ENCODE data around the gene CABLES1.

CABLES1 gene

GRCh38 chr18:23196119-23197007, 61.1 kb downstream of the CABLES1 start:
- DNase-seq: no peak

- no peak for DNase-seq
These were observed 63.0 kb downstream of the CABLES1 start for GRCh38 chr18:23198217-23198845.

- no peak for DNase-seq
These were observed 65.5 kb downstream of the CABLES1 start for GRCh38 chr18:23200756-23201155.

GRCh38 chr18:23201741-23202140, 66.5 kb downstream of the CABLES1 start:
- DNase-seq: no peak

- DNase-seq: no peak
These were observed 68.7 kb downstream of the CABLES1 start for GRCh38 chr18:23203891-23204432.

- no peak for DNase-seq
These were observed 69.4 kb downstream of the CABLES1 start for GRCh38 chr18:23204589-23205235.

GRCh38 chr18:23205980-23206379, 70.7 kb downstream of the CABLES1 start:
- no peak for DNase-seq

GRCh38 chr18:23207191-23207955, 72.1 kb downstream of the CABLES1 start:
- peak in 1 of 2 experiments; percentile 3 for DNase-seq

DNA sequence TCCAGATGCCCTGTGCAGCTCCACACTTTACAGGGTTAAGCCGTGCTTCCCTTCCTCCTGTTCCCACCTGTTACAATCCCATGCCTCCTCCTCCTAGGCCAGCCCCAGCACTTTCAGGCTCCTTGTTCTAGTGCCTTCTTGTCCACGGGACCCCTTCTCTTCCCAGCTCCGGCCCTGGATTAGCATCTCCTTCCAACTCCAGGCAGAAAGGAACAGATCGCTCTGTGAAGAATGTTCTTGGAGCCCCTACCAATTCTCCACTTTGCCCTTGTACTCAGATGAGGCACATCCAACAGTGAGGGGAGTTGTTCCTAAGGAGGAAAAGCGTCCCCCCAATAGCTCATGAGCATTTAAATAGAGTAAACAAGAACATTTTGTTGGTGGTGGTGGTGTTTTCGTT, 72.7 kb downstream of the CABLES1 start:
- no peak for DNase-seq

DNA sequence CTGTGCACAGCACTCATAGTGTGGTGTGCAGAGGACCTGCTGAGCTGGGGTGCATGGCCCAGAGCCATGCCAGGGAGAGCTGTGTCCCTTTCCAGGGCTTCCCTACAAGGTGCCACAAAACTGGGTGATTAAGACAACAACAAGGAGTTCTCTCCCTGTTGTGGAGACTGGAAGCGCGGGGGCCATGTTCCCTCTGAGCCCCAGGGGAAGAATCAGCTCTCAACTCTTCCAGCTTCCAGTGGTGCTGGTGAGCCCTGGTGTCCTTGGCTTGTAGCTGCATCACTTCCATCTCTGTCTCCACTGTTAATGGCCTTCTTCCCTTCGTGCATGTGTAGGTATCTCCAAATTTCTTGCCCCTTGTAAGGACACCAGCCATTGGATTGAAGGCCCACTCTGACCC, 73.3 kb downstream of the CABLES1 start:
- no peak for DNase-seq

GRCh38 chr18:23209031-23209430, 73.7 kb downstream of the CABLES1 start:
- no peak for DNase-seq

DNA sequence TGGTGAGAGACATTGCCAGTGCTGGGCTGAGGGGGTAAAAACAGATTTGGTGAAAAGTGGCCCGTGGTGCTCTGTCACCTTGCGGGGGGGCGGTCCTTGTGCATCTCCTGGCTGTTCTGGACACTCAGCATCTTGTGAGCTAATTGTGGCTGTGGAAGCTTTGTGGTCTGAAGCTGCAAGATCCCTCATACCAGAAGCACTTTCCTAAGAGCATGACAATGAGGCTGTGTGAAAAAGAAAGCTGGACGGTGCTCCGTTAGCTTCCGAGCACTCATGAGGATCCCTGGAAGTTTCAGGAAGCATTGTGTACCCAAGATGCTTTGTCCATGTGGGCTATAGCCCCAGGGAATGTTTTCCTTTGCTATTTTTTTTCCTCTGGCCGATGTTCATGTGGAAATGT, 74.5 kb downstream of the CABLES1 start:
- DNase-seq: no peak

DNA sequence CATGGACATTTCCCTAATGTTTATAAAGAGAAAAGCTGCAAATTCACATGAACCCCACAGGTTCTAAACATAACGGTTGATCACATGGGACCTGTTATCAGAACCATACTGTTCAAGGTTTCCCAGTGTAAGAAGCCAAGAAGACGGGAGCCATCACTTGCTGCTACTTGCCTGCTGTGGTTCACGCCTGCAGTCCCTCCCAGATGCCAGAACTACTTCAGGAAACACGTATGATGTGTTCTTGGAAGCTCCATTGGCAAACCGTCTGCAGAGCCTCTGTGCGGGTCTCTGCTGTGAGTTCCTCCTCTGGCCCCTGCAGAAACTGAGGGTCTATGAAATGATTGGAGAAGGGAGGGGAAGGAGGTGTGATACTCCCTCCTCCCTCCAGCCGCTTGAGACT, 75.2 kb downstream of the CABLES1 start:
- no peak for DNase-seq

- no peak for DNase-seq
These were observed 75.9 kb downstream of the CABLES1 start for GRCh38 chr18:23211146-23211545.

- DNase-seq: no peak
These were observed 76.9 kb downstream of the CABLES1 start for GRCh38 chr18:23212161-23212560.

DNA sequence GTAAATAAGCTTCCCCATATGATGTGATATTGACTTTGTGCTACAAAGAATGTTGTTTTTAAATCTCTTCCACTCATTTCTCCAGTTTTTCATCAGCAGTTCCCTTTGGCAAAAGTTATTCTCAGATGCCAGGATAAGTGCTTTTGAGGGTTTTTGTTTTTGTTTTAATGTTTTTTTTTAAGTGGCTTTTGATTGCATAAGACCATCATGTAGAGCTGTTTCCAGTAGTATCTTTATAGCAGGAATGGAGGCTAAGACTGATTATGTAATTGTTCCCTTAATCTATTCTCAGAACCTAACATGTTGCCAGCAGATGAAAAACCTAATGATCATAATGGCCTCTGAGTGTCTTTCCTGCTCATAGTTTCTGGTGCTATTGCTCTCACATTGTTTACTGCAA, 77.9 kb downstream of the CABLES1 start:
- no peak for DNase-seq

DNA sequence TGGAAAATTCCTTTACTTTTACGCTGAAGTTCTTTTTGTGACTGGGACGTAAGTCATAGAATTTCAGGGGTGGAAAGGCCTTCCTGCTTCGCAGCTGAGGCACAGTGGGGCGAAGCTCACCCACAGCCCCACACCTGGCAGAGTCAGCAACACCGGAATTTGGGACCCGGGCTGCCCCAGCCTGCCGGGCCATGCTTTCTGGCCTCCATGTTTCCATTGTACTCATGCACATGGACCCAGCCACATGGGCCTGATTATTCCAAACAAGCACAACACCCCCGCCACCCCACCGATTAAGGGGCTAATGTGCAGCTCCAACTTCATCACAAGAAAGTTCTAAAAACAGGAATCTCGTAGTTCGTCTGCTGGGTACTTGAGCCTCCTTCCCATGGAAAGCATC, 82.5 kb downstream of the CABLES1 start:
- DNase-seq: no peak

GRCh38 chr18:23220355-23220754, 85.1 kb downstream of the CABLES1 start:
- no peak for DNase-seq

- DNase-seq: no peak
These were observed 88.4 kb downstream of the CABLES1 start for GRCh38 chr18:23223641-23224040.

- no peak for DNase-seq
These were observed 90.2 kb downstream of the CABLES1 start for GRCh38 chr18:23225503-23225902.

- no peak for DNase-seq
These were observed 91.1 kb downstream of the CABLES1 start for GRCh38 chr18:23226391-23226790.

DNA sequence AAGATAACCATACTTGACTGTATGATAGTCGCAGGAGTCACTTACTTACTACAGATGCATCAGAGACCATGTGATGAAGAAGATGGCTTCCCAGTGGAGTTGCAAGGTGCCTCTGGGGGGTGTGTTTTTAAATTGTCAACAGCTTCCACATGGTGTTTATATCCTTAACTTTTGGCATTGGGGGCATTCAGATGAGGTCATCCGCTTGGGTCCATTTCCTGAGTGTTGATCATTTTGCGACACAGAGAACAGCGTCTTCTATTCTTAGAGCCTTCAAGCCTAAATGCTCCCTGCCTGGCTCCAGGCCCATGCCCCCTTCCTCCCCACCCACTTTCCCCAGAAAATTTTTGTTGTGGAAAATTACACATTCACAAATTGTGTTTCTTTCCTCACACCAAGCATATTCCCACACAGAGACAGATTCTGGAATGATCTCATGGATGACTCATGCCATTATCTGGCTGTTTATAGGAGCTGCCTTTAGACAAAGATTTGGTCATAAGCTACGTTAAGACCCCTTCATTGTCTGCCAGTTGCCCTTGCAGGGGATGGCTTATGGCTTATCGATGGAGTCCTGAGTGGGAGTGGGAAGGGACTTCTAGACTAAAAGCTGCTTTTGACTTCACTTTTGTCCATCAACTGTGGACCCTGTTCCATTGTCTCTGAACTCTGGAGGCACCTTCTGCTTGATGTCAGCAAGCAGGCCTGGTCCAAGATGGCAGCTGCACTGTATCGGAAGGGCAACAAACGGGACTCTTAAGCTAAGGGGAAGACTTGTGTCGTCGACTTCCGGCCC, 91.8 kb downstream of the CABLES1 start:
- no peak for DNase-seq

All from SHP77 (cell line).